ENCODE measurements around the gene JMJD1C.

DNA sequence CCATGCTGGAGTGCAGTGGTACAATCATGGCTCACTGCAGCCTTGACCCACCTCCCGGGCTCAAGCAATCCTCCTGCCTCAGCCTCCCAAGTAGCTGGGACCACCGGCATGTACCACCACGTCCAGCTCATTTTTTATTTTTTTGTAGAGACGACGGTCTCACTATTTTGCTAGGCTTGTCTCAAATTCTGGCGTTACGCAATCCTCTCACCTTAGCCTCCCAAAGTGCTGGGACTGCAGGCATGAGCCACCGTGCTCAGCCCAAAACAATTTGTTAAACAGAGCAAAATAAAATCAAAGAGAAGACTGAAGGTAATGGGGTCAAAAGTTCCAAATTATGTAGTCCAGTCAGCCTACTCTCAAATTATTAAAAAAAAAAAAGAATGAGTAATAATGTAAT, 8.7 kb upstream of the JMJD1C start:
- TF ChIP-seq, protein P1, sequence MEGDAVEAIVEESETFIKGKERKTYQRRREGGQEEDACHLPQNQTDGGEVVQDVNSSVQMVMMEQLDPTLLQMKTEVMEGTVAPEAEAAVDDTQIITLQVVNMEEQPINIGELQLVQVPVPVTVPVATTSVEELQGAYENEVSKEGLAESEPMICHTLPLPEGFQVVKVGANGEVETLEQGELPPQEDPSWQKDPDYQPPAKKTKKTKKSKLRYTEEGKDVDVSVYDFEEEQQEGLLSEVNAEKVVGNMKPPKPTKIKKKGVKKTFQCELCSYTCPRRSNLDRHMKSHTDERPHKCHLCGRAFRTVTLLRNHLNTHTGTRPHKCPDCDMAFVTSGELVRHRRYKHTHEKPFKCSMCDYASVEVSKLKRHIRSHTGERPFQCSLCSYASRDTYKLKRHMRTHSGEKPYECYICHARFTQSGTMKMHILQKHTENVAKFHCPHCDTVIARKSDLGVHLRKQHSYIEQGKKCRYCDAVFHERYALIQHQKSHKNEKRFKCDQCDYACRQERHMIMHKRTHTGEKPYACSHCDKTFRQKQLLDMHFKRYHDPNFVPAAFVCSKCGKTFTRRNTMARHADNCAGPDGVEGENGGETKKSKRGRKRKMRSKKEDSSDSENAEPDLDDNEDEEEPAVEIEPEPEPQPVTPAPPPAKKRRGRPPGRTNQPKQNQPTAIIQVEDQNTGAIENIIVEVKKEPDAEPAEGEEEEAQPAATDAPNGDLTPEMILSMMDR (IDR thresholded peaks at IDR 0.05), result no peak
- TF ChIP-seq POLR2A (IDR thresholded peaks at IDR 0.05), result no peak
